Measurements from ENCODE around the gene LDLRAD4.
"Not testable (repeated sequence)": the region's sequence is repeated elsewhere in the genome, so short reads cannot be mapped to it uniquely, and the experiment has no call there.

The LDLRAD4 gene

GRCh38 chr18:13688191-13689136 lies 469.9 kb downstream of the LDLRAD4 start:
- no peak for DNase-seq (ENCODE audit: low read depth)
- no peak overlapping the region for H3K4me3 ChIP-seq (ENCODE audit: low read length)
- TF ChIP-seq CTCF (IDR thresholded peaks at IDR 0.05; ENCODE audit: insufficient read depth, low read depth, low read length, missing control alignments), result no peak

- not testable (repeated sequence) for H3K4me3 ChIP-seq (ENCODE audit: low read length)
Observed at GRCh38 chr18:13690060-13690459, 471.5 kb downstream of the LDLRAD4 start.

GRCh38 chr18:13695337-13695736 lies 476.8 kb downstream of the LDLRAD4 start:
- H3K4me3 ChIP-seq (ENCODE audit: low read length); DNase-seq (ENCODE audit: low read depth): not testable (repeated sequence)

More at GRCh38 chr18:13690060-13690459, 471.5 kb downstream of the LDLRAD4 start:
- DNase-seq (ENCODE audit: low read depth), result not testable (repeated sequence)

- TF ChIP-seq CTCF (IDR thresholded peaks at IDR 0.05; ENCODE audit: insufficient read depth, low read depth, low read length, missing control alignments), result no peak
- peak; percentile 47 for DNase-seq (ENCODE audit: low read depth)
- no peak overlapping the region for H3K4me3 ChIP-seq (ENCODE audit: low read length)
Observed at GRCh38 chr18:13696961-13697360, 478.4 kb downstream of the LDLRAD4 start.

GRCh38 chr18:13700153-13700552 lies 481.6 kb downstream of the LDLRAD4 start:
- TF ChIP-seq CTCF (IDR thresholded peaks at IDR 0.05; ENCODE audit: insufficient read depth, low read depth, low read length, missing control alignments), result no peak
- no peak for DNase-seq (ENCODE audit: low read depth)
- no peak overlapping the region for H3K4me3 ChIP-seq (ENCODE audit: low read length)

Measured in epithelial cell of esophagus (primary cell).